ENCODE measurements around the gene ADGRA1.
"Not testable (repeated sequence)": the region's sequence is repeated elsewhere in the genome, so short reads cannot be mapped to it uniquely, and the experiment has no call there.

ADGRA1 gene, protein sequence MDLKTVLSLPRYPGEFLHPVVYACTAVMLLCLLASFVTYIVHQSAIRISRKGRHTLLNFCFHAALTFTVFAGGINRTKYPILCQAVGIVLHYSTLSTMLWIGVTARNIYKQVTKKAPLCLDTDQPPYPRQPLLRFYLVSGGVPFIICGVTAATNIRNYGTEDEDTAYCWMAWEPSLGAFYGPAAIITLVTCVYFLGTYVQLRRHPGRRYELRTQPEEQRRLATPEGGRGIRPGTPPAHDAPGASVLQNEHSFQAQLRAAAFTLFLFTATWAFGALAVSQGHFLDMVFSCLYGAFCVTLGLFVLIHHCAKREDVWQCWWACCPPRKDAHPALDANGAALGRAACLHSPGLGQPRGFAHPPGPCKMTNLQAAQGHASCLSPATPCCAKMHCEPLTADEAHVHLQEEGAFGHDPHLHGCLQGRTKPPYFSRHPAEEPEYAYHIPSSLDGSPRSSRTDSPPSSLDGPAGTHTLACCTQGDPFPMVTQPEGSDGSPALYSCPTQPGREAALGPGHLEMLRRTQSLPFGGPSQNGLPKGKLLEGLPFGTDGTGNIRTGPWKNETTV

DNA sequence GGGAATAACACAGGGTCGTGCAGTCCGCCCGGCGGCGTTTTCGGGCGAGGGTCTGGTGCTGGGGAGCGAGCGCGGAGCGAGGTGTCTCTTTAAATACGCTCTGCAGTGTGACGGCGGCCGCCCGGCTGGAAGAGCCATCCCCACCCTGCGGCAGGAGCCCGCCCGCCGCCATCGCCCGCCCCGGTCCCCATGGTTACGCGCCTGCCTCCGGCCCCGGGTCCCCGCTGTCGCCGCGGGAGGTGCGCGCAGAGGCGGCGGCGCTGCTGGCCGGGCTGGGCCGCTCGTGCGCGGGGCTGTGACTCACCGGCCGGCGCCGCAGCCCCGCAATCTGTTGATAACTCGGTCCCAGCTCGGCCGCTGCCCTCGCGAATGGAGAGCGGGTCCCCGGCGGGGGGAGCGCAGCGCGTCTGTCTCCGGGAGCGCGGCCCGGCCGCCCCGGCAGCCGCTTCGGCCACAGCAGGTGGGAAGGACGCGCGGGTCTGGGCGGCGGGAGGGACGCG lies at the start of gene ADGRA1:
Gene ADGRA1, plus strand, starts transcription at position 246 of the 500 bp plus-strand sequence. CDS start 986 bp downstream, outside the sequence.
- no peak for DNase-seq

DNA sequence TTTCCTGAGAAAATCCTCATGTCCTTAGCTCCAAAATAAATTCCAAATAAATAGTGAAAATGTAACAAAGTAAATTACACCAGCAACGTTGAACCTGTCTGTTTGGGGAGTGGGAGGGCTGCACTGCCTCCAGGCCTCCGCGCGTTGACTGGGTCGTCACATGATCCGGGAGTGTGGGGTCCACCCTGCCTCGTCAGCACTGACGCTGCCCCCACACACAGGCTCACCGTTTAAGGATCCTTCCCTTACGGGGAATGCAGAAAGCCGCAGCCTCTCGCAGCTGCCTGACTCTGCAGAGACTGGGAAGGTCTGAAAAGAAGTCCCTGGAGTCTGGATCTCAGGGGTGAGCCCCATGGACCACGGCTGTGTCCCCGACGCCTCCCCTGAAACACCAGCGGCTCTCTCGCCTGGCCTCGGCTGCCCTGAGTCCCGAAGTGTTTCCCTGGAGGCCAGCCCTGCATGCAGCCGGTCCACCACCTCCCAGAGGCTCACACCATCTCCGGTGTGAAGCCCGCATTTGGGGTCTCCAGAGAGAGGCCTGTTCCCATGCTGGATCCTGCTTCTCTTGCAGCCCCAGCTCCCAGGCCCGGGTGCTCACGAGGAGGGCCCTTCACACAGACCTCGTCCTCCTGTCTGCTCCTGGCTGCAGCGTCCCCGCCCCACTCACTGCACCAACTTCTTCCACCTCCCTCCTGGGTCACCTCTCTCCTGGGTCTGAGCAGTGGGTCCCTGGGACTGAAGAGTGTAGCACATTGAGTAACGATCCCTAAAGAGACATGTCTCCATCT lies 49.5 kb upstream of the ADGRA1 start:
- no peak for DNase-seq

DNA sequence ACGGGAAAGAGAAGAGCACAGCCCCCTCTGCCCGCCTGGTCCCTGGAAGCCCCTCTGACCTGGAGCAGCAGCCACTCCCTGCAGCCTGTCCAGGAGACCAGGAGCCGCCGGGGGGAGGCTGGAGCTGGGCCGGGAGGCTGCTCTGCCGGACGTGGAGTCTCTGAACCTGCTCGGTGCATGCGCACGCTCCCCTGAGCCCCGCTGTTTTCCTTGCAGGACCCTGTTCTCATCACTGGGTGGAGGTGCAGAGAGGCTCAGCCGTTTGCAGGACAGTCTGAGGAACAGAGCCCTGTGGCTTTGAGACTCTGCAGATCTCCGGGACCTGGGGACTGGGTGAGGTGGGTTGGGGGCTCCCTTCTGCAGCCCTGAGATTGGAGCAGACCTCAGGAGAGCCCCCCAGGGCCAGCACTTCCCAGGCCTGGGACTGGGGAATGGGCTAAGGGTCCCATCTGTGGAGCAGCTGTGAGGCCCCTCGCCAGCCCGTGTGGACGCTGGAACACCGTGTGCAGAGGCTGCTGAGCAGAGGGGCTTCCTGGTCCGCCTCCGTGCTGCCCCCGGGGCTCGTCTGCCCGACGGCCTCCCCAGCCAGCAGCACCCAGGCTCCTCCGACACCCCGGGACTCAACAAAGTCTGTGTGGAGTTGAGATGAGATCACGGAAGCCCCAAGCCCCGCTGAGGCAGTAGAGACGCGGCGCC lies 48.5 kb upstream of the ADGRA1 start:
- no peak for DNase-seq

DNA sequence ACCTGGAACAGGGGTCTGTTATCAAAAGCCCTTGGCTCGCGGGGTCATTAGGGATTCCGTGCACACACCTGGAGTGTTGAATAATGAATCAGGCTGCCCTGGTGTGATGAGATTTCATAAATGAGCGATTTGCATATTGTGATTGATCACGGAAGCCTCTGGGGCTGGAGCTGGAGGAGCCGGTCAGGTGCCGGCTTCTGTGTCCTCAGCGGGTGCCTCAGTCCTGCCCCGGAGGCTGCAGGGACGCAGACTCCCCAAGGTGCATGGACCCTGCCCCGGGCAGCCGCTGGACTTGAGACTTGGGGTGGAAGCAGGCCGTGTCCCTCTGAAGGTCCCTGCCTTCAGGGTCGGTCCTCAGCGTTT lies 47.9 kb upstream of the ADGRA1 start:
- DNase-seq: no peak

DNA sequence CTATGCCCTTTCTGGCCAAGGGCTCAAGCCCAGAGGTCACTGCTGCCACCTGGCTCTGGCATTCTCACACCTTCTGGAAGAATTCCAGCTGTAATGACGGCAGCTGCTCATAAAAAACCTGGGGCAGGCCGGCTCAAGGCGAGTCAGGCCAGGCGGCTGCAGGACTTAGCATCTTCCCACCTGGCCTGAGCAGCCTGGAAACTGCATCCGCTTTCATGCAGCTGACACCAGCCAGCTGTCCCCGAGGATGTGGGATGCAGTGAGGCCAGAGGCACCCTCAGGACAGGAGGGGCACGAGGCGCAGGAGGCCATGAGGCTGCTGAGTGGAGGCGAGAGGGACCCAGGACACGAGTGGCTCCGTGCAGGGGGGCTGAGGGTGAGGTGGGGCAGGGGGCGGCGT lies 47.5 kb upstream of the ADGRA1 start:
- DNase-seq: no peak

DNA sequence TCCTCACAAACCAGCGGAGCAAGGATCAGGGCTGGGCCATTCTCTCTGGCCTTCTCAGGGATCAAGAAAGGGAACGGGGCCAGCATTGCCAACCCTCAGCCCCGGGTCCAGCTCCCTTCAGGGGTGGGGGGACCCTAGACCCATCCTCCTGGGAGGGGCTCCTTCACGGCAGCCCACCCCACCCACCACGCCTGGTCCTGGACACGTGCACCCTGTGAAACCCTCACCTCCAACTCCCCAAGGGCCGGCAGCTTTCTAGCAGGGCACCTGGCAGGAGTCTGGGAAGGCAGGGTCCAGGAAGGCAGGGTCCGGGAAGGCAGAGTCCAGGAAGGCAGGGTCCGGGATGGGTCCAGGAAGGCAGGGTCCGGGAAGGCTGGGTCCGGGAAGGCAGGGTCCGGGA lies 46.6 kb upstream of the ADGRA1 start:
- DNase-seq: no peak

DNA sequence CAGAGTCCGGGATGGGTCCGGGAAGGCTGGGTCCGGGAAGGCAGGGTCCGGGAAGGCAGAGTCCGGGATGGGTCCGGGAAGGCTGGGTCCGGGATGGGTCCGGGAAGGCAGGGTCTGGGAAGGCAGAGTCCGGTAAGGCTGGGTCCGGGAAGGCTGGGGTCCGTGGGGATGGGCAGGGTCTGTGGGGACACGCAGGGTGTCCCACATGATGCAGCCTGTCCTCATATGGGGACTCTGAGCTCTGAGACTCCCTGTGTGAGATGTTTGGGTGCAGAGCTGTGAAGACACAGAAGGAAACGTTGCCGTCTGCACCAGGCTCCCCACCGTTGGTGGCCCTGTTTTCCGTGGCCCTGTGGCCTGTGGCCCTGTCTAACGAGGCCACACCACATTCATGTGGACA lies 45.7 kb upstream of the ADGRA1 start:
- no peak for DNase-seq

DNA sequence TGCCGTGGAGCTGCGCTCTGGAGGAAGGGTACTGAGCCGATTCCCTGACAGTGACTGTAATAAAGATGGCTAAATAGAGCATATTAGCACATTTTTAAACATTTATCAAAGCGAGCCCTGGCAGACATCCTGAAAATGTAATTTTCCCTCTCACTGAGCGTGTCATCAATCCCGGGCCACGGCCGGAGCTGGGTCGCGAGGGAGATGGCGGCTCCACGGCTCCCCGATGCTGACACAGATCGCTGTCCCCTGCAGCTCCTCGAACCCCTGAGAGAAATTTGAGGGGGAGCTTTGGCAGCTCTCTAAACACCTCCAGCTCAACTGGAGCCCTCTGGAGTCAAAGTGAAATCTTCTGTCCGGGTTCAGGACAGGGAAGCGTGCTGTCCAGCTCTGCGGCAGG lies 44.9 kb upstream of the ADGRA1 start:
- no peak for DNase-seq

DNA sequence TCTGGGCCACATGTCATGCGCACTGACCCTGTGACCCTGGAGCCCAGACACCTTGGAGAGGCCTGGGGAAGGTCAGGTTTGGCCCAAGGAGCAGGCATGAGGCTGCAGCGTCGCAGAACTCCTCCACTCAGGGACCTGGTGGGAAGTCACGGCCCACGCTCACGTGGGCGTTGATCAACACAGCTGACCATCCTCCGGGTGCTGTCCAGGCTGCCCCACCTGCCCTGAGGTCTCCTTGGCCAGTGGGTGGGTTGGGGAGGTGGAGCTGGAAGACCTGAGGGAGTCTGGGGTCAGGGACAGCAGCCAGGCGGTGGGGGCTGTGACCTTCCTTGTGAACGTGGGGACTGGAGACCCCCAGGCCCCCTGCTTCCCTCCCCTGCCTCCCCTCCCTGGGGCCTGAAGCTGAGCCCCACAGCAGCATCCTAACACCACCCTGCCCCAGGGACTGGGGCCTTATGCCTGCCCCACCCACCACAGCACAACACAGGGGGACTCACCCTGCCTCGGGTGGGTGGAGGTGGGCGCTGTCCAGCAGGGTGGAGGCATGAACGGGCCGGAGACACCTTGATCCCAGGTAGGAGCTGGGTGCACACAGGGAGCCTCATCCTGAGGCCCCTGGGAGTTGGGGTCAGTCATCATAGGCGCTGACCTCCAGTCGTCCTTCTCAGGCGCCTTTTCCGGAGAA lies 44.0 kb upstream of the ADGRA1 start:
- no peak for DNase-seq

DNA sequence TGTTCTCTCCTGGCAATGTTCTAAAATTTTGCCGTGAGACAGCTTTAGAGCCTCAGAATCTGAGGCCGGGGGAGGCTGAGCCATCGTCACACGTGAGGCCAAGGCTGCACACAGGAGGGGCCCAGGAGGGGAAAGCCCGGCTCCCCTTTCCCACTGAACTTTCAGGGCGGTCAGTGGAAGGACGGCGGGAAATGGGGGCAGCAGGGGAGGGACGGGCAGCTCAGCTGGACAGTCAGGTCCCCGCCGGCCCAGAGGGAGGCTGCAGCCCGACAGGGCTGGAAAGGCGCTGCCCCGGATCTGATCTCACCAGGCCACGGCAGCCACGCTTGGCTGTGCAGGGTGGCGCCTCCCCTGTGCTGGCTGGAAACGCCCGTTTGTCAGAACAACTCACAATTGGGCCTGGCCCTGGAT lies 43.3 kb upstream of the ADGRA1 start:
- no peak for DNase-seq

DNA sequence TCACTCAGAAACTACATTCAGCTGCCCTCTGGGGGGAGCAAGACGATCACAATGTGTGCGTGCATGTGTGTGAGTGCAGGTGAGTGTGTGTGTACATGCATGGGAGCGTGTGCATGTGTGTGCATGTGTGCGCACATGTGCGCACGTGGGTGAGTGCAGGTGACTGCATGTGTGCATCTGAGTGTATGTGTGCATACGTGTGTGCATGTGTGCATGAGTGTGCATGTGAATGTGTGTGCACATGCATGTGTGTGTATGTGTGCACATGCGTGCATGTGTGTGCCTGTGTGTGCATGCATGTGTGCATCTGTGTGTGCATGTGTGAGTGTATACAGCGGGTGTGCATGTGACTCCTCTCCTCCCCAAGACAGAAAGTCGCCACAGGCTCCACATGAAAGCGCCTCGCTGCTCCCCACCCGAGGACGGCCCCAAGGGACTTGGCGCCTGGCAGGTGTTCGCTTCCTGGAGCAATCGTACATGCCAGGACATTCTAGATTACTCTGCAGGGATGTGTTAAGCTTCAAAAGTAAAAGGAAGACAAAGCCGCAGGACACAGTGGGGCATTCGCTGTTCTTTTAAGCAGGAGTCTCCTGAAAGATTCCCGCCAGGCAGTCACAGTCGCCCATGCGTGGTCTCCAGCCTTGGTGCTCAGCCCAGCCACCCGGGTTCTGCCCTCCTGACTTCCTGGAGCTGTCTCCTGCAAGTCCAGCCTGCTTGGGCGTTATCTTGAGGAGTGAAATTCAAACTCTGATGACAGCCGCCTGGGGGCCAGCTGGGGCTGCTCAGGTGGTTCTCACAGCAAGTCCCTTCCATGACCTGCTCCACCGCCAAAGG lies 42.0 kb upstream of the ADGRA1 start:
- DNase-seq: no peak

DNA sequence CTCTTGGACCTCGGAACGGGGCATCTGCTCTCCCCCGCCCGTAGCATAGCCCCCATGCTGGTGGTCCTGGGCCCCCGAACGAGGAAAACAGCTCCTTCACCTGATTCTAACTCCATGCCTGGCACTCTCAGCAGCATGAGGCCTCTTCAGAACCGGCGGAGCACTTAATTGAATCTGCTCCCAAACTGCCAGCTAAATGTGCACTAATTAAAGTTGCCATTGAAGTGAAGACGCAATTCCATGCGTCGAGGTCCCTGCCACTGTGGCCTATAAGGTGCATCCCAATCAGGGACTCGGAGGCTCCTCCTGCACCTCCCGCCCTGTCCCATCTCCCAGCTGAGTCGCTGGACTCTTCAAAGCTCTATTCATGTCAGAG lies 41.3 kb upstream of the ADGRA1 start:
- no peak for DNase-seq

DNA sequence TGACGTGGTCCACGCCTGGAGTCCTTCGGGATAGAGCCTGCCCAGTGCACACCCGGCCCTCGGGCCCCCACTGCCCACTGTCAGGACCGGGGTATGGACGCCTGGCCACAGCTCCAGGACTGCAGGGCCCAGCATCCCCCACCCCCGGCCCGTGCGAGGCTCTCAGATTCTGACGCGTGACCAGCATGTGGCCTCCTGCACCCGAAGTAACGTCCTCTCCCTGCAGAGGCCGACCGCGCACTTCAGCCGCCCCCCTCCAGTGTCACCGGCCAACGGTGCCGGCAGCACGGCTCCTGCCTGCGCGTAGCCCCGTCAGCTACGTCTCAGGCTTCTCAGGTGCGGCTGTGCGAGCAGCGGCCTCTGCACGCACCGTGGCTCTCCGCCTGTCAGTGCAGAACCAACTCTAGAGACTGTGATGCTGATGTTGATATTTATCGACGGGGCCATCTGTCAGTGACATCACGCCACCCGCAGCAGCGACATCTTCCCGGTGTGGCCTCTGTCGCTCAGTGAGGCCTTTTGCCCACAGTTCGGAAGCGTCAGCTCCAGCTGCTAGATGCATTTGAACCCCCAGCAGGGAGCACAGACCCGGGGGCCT lies 40.1 kb upstream of the ADGRA1 start:
- DNase-seq: no peak

DNA sequence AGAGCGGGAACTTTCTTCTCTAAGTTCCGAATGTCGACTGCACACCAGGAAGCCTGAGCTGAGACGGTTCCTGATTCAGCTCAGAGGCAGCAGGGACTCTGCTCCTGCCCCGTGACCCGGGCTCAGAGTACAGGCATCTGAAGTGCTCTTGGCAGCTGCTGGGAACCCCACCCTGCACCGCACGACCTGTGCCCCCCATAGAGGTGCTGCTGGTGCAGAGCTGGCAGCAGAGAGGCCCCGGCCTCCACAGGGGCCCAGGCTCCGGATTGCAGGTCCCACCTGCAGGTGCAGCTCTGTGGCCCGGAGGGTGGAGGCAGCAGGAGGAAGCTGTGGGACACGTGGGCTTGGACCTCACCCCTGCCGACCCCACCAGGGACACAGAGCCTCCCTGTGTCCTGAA lies 39.5 kb upstream of the ADGRA1 start:
- DNase-seq: no peak

DNA sequence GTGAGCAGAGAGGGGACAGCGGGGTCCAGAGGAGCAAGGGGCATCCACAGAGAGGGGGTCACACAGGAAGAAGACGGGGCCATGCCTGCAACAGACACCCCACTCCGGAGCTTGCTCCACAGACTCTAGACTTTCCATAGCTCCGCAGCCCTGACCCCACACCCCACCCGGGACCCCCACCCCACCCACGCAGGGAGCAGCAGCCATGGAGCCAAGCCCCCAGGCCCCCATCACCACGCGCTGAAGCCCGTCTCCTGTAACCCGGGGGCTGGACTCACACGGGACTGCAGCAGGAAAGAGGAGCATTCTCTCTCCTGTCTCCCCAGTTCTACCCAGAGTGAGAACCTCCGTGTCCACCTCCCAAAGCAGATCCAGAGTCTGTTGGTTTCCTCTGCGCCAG lies 38.8 kb upstream of the ADGRA1 start:
- DNase-seq: no peak

DNA sequence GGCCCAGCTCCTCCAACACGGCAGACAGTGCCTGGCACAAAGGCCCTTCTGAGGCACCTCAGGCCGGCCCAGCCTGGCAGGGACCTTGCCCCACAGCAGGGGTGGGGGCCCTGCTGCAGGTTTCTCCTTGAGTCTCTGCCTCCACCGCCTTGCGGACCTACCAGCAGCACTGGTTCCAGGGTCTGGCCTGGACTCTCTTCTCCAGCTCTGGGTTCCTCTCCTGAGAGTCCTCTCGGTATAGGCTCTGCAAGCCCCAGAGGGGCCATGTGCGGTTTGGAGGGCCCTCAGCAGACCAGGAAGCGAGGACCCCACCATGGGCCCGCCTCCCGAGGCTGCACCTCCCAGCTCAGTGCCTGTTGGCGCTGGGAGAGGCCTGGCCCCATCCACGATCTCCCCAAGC lies 38.1 kb upstream of the ADGRA1 start:
- DNase-seq: no peak

DNA sequence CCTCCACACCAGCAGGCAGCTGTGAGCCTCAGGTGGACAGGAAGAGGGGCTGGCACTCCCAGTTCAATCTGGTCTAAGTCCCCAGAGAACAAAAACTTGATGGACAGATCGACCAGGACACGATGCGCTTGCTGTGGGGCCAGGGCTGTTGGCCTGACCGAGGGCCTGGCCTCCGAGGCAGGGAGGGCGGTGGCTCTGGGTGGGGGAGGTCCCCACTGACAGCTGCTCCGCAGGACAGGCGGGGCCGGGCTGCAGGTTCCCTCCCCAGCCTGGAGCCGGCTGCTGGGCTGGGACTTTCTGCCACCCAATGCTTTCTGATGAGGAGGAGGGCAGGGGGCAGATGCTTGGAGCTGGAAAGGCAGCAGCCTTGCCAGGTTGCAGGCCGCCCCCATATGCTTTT lies 37.4 kb upstream of the ADGRA1 start:
- DNase-seq: no peak

DNA sequence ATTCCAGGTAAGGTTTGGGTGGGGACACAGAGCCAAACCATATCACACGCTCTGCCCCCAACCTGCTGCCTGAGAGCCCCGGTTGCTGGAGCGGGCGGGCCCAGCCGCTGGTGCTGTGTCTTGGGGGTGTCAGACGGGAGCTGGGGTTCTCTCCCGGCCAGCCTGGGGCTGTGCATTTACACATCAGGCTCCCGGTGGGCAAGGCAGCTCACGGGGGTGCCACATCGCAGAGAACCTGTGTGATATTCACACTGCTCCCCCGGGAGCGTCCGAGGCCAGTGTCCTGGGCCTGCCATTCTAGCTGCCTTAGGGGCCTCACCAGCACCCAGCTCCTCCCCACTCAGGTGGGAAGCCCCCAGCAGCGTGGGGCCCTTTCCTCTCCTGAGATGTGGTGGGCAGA lies 35.6 kb upstream of the ADGRA1 start:
- no peak for DNase-seq

DNA sequence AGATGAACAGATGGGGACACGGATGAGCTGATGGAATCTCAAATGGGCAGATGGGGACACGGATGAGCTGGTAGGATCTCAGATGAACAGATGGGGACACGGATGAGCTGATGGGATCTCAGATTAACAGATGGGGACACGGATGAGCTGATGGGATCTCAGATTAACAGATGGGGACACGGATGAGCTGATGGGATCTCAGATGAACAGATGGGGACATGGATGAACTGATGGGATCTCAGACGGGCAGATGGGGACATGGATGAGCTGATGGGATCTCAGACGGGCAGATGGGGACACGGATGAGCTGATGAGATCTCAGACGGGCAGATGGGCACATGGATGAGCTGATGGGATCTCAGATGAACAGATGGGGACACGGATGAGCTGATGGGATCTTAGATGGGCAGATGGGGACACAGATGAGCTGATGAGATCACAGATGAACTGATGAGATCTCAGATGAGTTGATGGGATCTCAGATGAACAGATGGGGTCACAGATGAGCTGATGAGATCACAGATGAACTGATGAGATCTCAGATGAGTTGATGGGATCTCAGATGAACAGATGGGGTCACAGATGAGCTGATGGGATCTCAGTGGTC lies 34.1 kb upstream of the ADGRA1 start:
- not testable (repeated sequence) for DNase-seq

DNA sequence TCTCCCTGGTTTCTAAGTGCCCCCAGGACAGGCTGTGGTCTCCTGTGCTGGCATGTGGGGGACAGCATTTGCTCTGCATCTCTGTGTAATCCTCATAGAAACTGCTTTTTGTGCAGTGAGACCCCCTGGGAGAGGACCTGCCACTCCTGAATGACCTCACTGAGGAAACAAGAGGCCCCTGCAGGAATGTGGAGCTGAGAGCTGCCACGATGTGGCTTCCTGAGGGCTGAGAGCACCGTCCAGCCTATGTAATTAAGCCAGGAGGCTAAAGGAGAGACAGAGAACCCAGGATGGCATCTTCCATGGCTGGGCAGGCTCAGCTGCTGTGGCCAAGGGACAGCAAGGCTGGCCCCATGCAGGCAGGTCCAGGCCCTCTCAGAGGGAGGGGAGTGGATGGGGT lies 32.3 kb upstream of the ADGRA1 start:
- DNase-seq: no peak

DNA sequence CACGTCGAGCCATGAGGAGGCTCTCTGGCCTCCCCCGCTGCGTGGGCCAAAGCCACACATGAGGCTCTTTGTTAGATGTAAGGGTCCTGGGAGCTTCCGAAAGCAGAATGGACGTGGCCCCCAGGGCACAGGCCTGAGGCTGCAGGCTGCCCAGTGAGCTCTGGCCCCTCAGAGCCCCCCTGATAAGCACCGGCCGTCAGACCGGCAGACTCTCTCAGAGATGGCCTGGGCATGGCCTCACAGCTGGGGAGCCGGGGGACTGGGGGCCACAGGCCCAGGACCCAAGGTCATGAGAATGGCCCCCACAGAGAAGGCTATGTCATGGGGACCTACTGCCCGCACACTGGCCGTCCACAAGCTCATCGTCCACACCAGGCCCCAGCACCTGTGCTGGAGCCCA lies 31.7 kb upstream of the ADGRA1 start:
- DNase-seq: no peak
